Measurements from ENCODE around the gene KCTD2.
"Not testable (repeated sequence)": the region's sequence is repeated elsewhere in the genome, so short reads cannot be mapped to it uniquely, and the experiment has no call there.

Gene KCTD2

GRCh38 chr17:75046407-75047289 lies at the start of gene KCTD2, which contains the start of gene ATP5PD:
Gene KCTD2 (plus strand): TSS chr17:75047225. CDS start chr17:75047251, 26 bp downstream.
Gene ATP5PD (minus strand): TSS chr17:75046969. CDS start chr17:75042650, 4,319 bp downstream.
- DNase-seq = peak; percentile 95

GRCh38 chr17:74998783-74999182 lies 48.2 kb upstream of the KCTD2 start:
- DNase-seq = no peak

- DNase-seq = no peak
These were observed 47.5 kb upstream of the KCTD2 start for GRCh38 chr17:74999523-74999922.

GRCh38 chr17:75001915-75002843 lies 44.8 kb upstream of the KCTD2 start:
- no peak for DNase-seq

- no peak for DNase-seq
These were observed 43.7 kb upstream of the KCTD2 start for GRCh38 chr17:75003070-75003956.

GRCh38 chr17:75003957-75004355 lies 43.1 kb upstream of the KCTD2 start:
- no peak for DNase-seq

GRCh38 chr17:75004371-75004770 lies 42.7 kb upstream of the KCTD2 start:
- no peak for DNase-seq

- no peak for DNase-seq
These were observed 41.7 kb upstream of the KCTD2 start for GRCh38 chr17:75005291-75005690.

- DNase-seq = not testable (repeated sequence)
These were observed 40.9 kb upstream of the KCTD2 start for GRCh38 chr17:75006084-75006483.

- no peak for DNase-seq
These were observed 40.4 kb upstream of the KCTD2 start for GRCh38 chr17:75006653-75007052.

- no peak for DNase-seq
These were observed 38.7 kb upstream of the KCTD2 start for GRCh38 chr17:75008373-75008772.

GRCh38 chr17:75009139-75009724 lies 37.8 kb upstream of the KCTD2 start:
- no peak for DNase-seq

- no peak for DNase-seq
These were observed 36.2 kb upstream of the KCTD2 start for GRCh38 chr17:75010683-75011400.

- no peak for DNase-seq
These were observed 35.5 kb upstream of the KCTD2 start for GRCh38 chr17:75011401-75012095.

GRCh38 chr17:75012096-75012345 lies 35.0 kb upstream of the KCTD2 start:
- DNase-seq = no peak

- DNase-seq = peak; percentile 83
These were observed 34.5 kb upstream of the KCTD2 start, which contains the start of gene MRPL58 for GRCh38 chr17:75012346-75013091. Gene MRPL58 (plus strand): TSS chr17:75012670. CDS start chr17:75012687, 17 bp downstream.

GRCh38 chr17:75013092-75013559 lies 33.9 kb upstream of the KCTD2 start:
- DNase-seq = no peak

- no peak for DNase-seq
These were observed 27.9 kb upstream of the KCTD2 start for GRCh38 chr17:75019146-75019545.

GRCh38 chr17:75019710-75020109 lies 27.3 kb upstream of the KCTD2 start:
- DNase-seq = no peak

Measured in stimulated activated CD4-positive, alpha-beta T cell treated with anti-CD3 and anti-CD28 coated beads, Interleukin-4, amount 100 ng/mL, for 24 hours (primary cell).